HG03571 (cell line): ENCODE results near the gene PTPRM.

Experiments used
- ATAC-seq: cut with Tn5 transposase; IDR thresholded peaks from one replicate; pipeline ENCODE4 v1.9.1; 2021; ENCODE audit not compliant: unreplicated experiment

The PTPRM gene

GRCh38 chr18:7566567-7567473, at the start of gene PTPRM:
Gene PTPRM (plus strand): TSS chr18:7567316. CDS start chr18:7567819, 503 bp downstream.
- ATAC-seq, result peak; percentile 73

DNA sequence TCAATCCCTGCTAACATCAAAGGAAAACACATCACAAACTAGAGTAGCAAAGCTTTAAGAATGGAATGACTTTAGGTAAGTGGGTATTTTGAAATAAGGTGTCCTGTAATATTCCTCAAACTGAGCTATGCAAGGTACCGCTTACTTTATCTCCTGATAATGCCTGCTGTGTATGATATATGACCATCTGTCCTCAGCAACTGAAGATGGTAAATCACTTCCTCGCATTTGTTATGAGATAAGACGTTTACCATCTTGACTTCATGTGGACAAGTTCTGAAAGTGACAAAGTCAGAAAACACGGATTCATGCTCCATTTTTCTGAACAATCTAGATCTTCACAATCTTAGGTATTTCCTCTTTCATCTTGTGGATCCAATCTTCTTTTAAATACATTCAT, 49.3 kb upstream of the PTPRM start:
- ATAC-seq, result no peak

GRCh38 chr18:7520200-7520785, 46.8 kb upstream of the PTPRM start:
- no peak for ATAC-seq

DNA sequence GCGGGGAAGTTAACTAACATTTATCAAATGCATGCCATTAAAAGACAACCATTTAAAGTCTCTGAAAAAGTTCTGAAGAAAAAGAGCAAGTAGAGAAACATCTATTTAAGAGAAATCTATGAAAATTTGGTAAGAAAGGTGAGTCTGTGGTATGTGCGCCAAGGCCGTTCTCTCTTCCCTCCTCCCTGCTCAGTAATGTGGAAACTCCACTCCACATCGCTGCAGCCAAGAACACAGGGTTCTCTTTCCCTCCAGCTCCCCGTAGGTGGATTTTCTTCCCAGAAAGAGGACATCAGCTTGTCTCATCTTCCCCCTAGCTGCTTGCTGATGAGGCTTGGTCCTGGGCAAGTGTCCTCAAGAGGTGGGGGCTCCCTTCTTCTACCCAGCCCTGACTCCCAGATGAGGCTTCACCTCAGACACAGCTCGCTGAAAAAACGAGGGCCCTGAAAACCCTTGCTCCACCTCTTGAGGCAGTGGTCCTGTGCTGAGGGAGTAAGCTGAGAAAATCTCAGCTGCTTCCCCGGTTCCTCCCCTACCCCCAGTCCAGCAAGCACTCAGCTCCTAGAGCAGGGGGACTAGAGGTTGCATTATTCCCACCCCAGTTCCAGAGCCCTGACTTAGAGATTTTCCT, 45.8 kb upstream of the PTPRM start:
- ATAC-seq, result no peak

- no peak for ATAC-seq
These were observed 43.3 kb upstream of the PTPRM start for GRCh38 chr18:7523772-7524171.

DNA sequence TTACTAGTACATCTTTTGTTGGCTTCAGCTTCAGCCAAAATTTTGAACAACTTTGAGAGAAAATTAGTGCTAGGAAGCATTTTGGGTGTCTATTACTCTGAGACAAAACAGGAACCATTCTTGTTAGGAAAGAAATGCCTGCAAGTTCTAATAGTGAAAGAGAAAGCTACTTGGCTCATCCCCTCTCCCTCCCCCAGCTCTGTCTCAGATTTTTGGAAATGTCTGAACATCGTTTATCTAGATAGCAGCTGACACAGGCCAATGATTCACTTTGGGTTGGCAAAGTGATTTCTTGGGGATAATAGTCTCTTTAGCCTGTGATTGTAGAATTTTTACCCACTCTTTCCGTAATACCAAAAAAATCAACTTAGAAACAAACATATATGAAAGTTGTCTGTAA, 42.3 kb upstream of the PTPRM start:
- ATAC-seq, result no peak

DNA sequence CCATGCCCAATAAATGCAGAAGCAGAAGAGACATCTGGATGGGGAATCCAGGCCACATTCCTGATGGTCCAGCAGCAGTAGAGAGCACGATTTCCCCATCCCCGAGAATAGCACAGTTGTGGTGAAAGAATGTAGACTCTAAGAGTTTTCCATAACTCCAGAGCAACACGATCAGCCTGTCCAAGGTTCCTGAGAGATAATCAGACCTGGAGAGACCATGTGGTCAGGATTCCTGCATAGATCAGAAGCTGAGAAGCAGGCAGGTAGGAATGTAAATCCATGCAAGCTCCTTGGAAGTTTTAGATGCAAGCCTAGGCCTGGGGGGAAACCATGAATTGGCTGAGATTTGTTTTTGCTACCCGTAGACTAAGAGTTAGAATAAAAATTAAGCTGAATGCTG, 34.2 kb upstream of the PTPRM start:
- no peak for ATAC-seq

DNA sequence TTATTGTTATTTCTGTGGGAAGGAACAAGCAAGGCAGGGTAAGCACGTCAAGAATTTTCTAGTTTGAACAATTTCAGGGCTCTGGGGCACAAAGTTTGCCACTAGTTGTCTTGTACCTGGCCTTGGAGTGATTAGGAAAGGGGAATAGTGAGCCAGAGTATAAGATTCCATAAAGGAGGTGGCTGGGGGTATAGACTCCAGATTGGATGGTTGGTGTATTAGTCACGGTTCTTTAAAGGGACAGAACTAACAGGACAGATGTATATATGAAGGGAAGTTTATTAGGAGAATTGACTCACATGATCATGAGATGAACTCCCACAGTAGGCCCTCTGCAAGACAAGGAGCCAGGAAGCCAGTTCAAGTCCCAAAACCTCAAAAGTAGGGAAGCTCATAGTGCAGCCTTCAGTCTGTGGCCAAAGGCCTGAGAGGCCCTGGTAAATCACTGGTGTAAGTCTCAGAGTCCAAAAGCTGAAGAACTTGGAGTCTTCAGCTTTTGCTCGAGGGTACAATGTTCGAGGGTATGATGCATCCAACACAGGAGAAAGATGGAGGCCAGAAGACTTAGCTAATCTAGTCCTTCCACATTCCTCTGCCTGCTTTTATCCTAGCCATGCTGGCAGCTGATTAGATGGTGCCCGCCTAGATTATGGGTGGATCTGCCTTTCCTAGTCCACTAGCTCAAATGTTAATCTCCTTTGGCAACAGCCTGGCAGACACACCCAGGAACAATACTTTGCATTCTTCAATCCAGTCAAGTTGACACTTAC, 31.5 kb upstream of the PTPRM start:
- ATAC-seq, result no peak

- no peak for ATAC-seq
These were observed 30.0 kb upstream of the PTPRM start for GRCh38 chr18:7537145-7537544.

GRCh38 chr18:7541835-7542234, 25.3 kb upstream of the PTPRM start:
- ATAC-seq, result no peak

- no peak for ATAC-seq
These were observed 22.4 kb upstream of the PTPRM start for GRCh38 chr18:7544686-7545085.

DNA sequence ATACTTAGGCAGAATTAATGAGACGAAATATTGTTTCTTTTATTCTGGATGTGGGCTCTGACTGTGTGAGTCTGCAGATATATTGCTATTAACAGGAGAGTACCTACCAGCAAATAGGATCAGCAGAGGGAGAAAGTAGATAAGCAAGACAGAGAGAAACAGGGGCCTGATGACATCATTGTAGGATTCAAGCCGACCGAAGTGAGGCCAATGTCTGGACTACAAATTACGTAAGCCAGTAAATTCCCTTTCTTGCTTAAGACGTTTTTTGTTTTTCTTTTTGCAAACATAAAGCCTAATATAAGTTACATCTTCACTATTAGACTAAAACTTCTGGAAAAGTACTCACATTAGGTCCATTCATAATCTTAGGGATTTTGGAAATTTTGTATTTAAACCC, 21.4 kb upstream of the PTPRM start:
- no peak for ATAC-seq

GRCh38 chr18:7548221-7548620, 18.9 kb upstream of the PTPRM start:
- ATAC-seq, result no peak

DNA sequence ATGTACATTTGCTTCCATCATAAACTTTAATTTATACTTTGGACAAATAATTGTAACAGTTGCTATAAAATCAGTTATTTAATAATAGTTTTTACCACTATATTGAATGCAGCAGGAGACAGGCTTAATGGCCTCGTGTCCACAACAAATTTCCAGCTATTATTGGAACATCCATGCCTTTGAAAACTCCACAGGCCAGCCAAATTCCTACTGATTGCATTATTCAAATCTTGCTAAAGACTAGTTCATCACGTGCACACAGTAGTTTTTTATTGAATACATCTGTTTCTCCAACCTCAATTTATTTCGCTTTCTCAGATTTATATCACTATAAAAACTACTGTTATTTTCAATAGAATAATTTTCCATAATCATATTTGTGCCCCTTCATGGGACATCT, 18.4 kb upstream of the PTPRM start:
- ATAC-seq, result no peak

GRCh38 chr18:7557973-7558372, 9.1 kb upstream of the PTPRM start:
- no peak for ATAC-seq

DNA sequence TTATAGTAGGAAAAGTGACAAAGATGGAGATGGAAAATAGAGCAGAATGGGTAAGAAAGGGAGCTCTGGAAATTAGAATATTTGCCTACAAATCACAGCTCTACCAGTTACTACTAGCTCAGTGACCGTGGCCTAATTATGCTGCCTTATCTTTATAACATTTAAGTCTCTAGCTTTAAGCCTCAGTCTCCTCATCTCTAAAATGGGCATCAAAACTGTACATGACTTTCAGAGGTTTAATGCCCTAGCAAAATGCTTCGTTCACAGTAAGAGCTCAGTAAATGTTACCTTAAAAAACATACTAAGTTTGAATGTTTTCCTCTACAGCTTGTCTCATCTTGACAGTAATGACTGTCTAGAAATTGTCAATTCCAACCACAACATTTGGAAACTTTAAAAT, 8.3 kb upstream of the PTPRM start:
- no peak for ATAC-seq

DNA sequence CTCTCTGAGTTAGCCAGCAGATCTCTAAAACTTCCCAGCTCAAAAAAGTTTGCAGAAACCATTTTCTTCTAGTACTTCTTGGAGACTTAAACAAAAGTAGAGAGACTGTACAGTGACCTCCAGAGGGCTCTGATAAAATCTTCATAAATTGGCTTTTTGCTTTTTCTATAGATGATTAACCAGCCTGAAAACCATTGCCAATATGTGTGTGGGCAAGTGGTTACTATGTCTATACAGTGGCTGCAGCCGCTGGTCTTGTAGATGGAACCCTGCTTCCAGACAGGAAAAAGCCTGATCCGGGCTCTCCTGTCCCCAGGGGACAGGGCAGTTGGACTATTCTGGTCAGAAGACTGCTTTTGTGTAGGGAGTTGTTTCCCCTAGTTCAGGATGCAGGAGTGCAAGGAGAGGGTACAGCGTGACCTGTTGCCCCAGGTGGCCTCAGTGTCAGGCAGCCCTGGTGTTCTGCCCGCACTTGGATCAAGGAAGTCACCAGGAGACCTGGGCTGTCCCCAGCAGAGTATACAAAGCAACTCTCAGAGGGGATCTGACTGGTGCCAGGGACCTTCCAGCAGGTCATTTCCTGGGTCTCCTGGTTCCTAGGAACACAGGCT, 7.3 kb upstream of the PTPRM start:
- no peak for ATAC-seq

GRCh38 chr18:7561909-7562460, 5.1 kb upstream of the PTPRM start:
- no peak for ATAC-seq

DNA sequence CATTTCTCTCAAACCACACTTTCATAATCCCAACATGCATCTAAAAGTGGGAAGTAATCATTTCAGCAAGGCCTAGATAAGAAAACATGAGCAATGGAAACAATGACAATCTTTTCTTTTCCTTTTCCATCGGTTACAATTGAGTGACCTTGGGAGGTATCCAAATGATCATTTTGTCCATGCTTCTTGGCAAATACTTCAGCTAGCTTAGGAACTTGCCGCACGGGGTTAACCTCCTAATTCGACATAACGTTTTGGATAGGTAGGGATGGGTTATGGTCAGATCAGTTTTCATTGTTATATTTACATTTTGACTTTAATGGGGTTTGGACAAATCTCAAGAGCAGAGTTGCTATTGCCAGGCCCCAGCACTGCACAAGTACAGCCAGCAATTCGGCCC, 4.6 kb upstream of the PTPRM start:
- no peak for ATAC-seq

DNA sequence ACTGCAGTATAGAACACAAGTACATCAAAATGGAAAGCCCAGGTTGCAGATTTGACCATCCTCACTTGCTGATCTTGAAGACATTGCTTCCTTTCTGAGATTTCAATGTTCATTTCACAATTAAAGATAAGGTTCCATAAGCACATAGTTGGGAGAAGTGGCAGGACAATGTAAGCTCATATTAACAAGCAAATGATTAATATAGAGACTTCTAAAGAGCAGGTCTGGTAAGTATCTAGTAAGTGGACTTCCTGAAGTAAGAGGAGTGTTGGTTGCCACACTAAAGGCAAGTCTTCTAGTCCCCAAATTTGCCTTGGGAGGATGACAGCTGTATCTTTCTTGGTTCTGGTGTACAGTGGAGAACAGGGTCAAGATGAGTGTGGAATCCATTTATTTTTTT, 1.4 kb upstream of the PTPRM start:
- ATAC-seq, result no peak

DNA sequence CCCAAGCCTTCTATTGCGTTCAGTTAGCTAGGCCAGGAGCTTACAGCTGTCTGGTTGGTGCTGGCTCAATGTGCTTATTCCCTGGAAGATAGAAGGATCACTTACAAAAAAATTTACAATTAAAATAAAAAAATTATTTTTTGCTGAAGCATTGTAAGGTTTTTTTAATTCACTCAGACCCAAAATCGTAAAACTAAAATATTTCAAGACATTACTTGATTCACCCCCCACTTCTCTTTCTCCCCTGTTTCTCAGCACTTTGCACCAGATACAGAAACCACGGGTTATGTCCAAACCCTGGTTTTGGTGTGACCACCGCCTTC, 911 bp upstream of the PTPRM start:
- no peak for ATAC-seq
